Neural cell (in vitro differentiated cells): ENCODE data around the gene LDB3. TPM values are rescaled to one million over a fixed set of nuclear protein-coding genes. Genes with fewer than 3 reads are reported as not detected.

Experiments
- H2AFZ ChIP-seq: fragments of 200-600, 300-800 bp; sonication (generic), shearing (Covaris generic); 2 replicates; pipeline ENCODE4 v1.6.0; 2014; ENCODE audit warnings: low read depth, mild to moderate bottlenecking, antibody characterized with exemption, low read length, moderate library complexity
- H3F3A ChIP-seq: fragments of 200-600 bp; shearing (Covaris generic); 2 replicates; pipeline ENCODE4 v1.6.1; 2016; ENCODE audit warnings: mild to moderate bottlenecking, moderate library complexity, mixed read lengths, antibody characterized with exemption, low read length; ENCODE audit not compliant: insufficient read depth, poor library complexity, severe bottlenecking
- H3K27ac ChIP-seq: fragments of 200-600, 300-800 bp; sonication (generic), shearing (Covaris generic); 2 replicates; pipeline ENCODE4 v1.5.1; 2014; ENCODE audit warnings: mild to moderate bottlenecking, low read length, moderate library complexity
- H3K27me3 ChIP-seq: fragments of 300-800, 200-600 bp; sonication (generic), shearing (Covaris generic); 2 replicates; pipeline ENCODE4 v1.6.0; 2014; ENCODE audit warnings: mild to moderate bottlenecking, low read depth, low read length, moderate library complexity; ENCODE audit not compliant: insufficient read depth
- H3K36me3 ChIP-seq: fragments of 300-800, 200-600 bp; sonication (generic), shearing (Covaris generic); 2 replicates; pipeline ENCODE4 v1.5.1; 2014; ENCODE audit warnings: mild to moderate bottlenecking, antibody characterized with exemption, low read length, moderate library complexity; ENCODE audit not compliant: insufficient read depth
- H3K4me2 ChIP-seq: fragments of 300-800, 200-600 bp; sonication (generic), shearing (Covaris generic); 2 replicates; pipeline ENCODE4 v1.6.0; 2014; ENCODE audit warnings: mild to moderate bottlenecking, low read length
- H3K4me3 ChIP-seq: fragments of 300-800, 200-600 bp; sonication (generic), shearing (Covaris generic); 2 replicates; pipeline ENCODE4 v1.5.1; 2014; ENCODE audit warnings: mild to moderate bottlenecking, low read length, moderate library complexity
- H3K79me2 ChIP-seq: fragments of 200-600 bp; shearing (Covaris generic); replicated peaks from 2 replicates; pipeline ENCODE4 v1.6.0; 2014; ENCODE audit warnings: mild to moderate bottlenecking, low read length, moderate library complexity; ENCODE audit not compliant: insufficient read depth
- H3K9ac ChIP-seq: fragments of 300-800, 200-600 bp; sonication (generic), shearing (Covaris generic); 2 replicates; pipeline ENCODE4 v1.6.1; 2016; ENCODE audit warnings: mild to moderate bottlenecking, low read length, mixed read lengths
- H3K9me2 ChIP-seq: fragments of 200-600 bp; shearing (Covaris generic); 2 replicates; pipeline ENCODE4 v1.6.1; 2016; ENCODE audit warnings: mild to moderate bottlenecking, low read length, mixed read lengths; ENCODE audit not compliant: insufficient read depth
- H3K9me3 ChIP-seq: fragments of 200-600, 300-800 bp; sonication (generic), shearing (Covaris generic); 2 replicates; pipeline ENCODE4 v1.6.1; 2016; ENCODE audit warnings: mild to moderate bottlenecking, mixed run types, low read length, moderate library complexity, mixed read lengths
- H4K20me1 ChIP-seq: fragments of 200-600 bp; shearing (Covaris generic); 2 replicates; pipeline ENCODE4 v1.6.1; 2016; ENCODE audit warnings: mild to moderate bottlenecking, mixed run types; ENCODE audit not compliant: insufficient read depth
- EP300 ChIP-seq: fragments of 450-650 bp; conservative IDR thresholded peaks from 2 replicates; pipeline ENCODE4 v1.6.1; 2014; ENCODE audit warnings: antibody characterized with exemption, mild to moderate bottlenecking, moderate library complexity; ENCODE audit not compliant: poor library complexity, severe bottlenecking
- EZH2 ChIP-seq: fragments of 200-600, 300-800 bp; shearing (Covaris generic), sonication (generic); IDR thresholded peaks from 2 replicates; pipeline ENCODE4 v1.6.1; 2014; ENCODE audit warnings: antibody characterized with exemption, low read length, borderline replicate concordance, mild to moderate bottlenecking; ENCODE audit not compliant: insufficient read depth, poor library complexity, severe bottlenecking
- MXI1 ChIP-seq: fragments of 450-650 bp; conservative IDR thresholded peaks from 2 replicates; pipeline ENCODE4 v1.6.1; 2014; ENCODE audit warnings: antibody characterized with exemption, mild to moderate bottlenecking; ENCODE audit not compliant: poor library complexity, severe bottlenecking
- POLR2AphosphoS5 ChIP-seq: IDR thresholded peaks from 2 replicates; pipeline ENCODE4 v1.6.1; 2012
- RAD21 ChIP-seq: fragments of 450-650 bp; conservative IDR thresholded peaks from 2 replicates; pipeline ENCODE4 v1.6.1; 2014; ENCODE audit warnings: antibody characterized with exemption, mild to moderate bottlenecking, moderate library complexity
- REST ChIP-seq: IDR thresholded peaks from 2 replicates; pipeline ENCODE4 v1.6.1; 2012; ENCODE audit warnings: borderline replicate concordance
- SMC3 ChIP-seq: fragments of 450-650 bp; conservative IDR thresholded peaks from 2 replicates; pipeline ENCODE4 v1.6.1; 2014; ENCODE audit warnings: antibody characterized with exemption, mild to moderate bottlenecking, moderate library complexity; ENCODE audit not compliant: poor library complexity
- TAF1 ChIP-seq: IDR thresholded peaks from 2 replicates; pipeline ENCODE4 v1.6.1; 2012; ENCODE audit warnings: low read depth
- polyA plus RNA-seq: library from polyadenylated mRNA; depleted of rRNA; stranded (reverse); fragments of >200 nt; gene quantifications from 2 replicates; pipeline ENCODE4 v1.2.3, GENCODE V29; 2014
- TF ChIP-seq, protein P1 (sequence below): fragments of 450-650 bp; IDR thresholded peaks from 2 replicates; pipeline ENCODE4 v1.5.1; 2014; ENCODE audit warnings: antibody characterized with exemption, mild to moderate bottlenecking, moderate library complexity; ENCODE audit not compliant: poor library complexity, severe bottlenecking

LDB3 gene
- polyA plus RNA-seq, 1 donor from 2014 or later, result 0.12 TPM

- TF ChIP-seq REST (no peak), TAF1 (no peak)
These were observed 5.9 kb upstream of the LDB3 start (continued) for GRCh38 chr10:86662186-86663045.

DNA sequence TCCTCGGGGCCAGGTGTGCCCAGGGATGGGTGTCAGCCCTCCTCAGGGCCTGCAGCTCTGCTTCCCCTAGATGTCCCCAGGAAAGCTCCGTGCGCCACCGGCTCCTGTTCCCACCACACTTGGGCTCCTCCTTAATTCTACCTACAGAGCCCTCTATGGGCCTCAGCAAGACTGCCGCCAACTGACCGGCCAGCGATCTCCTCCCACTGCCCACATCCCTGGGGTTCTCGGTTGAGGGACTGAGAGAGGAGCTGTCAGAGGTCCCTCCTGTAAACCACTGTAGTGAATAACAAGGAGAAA, 5.3 kb upstream of the LDB3 start:
- Histone ChIP-seq H3K9me2 (no peaks in the 10 kb centered on the region), H3F3A (no peaks in the 10 kb centered on the region), H4K20me1 (no peaks in the 10 kb centered on the region), H3K27ac (no peak overlapping the region), H3K36me3 (no peaks in the 10 kb centered on the region), H2AFZ (no peak overlapping the region), H3K4me2 (no peak overlapping the region), H3K9ac (no peak overlapping the region), H3K79me2 (no peaks in the 10 kb centered on the region), H3K27me3 (no peaks in the 10 kb centered on the region), H3K9me3 (no peaks in the 10 kb centered on the region), H3K4me3 (no peak overlapping the region)
- TF ChIP-seq EP300, result no peak
- TF ChIP-seq, protein P1, sequence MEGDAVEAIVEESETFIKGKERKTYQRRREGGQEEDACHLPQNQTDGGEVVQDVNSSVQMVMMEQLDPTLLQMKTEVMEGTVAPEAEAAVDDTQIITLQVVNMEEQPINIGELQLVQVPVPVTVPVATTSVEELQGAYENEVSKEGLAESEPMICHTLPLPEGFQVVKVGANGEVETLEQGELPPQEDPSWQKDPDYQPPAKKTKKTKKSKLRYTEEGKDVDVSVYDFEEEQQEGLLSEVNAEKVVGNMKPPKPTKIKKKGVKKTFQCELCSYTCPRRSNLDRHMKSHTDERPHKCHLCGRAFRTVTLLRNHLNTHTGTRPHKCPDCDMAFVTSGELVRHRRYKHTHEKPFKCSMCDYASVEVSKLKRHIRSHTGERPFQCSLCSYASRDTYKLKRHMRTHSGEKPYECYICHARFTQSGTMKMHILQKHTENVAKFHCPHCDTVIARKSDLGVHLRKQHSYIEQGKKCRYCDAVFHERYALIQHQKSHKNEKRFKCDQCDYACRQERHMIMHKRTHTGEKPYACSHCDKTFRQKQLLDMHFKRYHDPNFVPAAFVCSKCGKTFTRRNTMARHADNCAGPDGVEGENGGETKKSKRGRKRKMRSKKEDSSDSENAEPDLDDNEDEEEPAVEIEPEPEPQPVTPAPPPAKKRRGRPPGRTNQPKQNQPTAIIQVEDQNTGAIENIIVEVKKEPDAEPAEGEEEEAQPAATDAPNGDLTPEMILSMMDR, result no peak
- no peak for TF ChIP-seq MXI1
- TF ChIP-seq TAF1, result no peak
- TF ChIP-seq POLR2AphosphoS5, result no peak
- no peak for TF ChIP-seq REST
- no peak for TF ChIP-seq SMC3
- no peak for TF ChIP-seq RAD21
- no peak for TF ChIP-seq EZH2
